ENCODE data around the gene CACNB3.

DNA sequence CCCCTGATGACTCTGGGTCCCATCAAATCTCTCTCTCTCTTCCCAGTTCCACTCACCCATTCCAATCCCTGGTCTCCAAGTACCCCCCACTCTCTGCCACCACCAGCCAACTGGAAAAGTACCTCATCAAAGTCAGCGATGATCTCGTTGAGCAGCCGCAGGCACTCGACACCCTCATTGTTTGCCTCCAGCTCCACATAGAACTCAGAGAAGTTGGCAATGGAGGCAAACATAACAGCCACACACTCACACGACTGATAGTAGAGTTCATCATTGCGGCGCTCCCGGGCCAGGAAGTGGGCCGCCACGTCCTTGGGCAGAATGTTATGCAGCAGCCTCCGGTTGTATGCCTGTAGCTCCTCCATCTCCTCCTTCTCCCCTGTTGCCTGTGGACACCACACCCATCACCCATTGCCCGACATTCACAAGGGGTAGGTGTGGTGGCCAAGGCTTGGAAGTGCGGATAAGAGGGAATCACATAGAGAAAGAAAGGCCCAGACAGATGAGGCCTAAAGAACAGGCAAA is 46.6 kb upstream of the CACNB3 start:
- no peak for TF ChIP-seq POLR2A (IDR thresholded peaks at IDR 0.05)
- TF ChIP-seq, protein P1, sequence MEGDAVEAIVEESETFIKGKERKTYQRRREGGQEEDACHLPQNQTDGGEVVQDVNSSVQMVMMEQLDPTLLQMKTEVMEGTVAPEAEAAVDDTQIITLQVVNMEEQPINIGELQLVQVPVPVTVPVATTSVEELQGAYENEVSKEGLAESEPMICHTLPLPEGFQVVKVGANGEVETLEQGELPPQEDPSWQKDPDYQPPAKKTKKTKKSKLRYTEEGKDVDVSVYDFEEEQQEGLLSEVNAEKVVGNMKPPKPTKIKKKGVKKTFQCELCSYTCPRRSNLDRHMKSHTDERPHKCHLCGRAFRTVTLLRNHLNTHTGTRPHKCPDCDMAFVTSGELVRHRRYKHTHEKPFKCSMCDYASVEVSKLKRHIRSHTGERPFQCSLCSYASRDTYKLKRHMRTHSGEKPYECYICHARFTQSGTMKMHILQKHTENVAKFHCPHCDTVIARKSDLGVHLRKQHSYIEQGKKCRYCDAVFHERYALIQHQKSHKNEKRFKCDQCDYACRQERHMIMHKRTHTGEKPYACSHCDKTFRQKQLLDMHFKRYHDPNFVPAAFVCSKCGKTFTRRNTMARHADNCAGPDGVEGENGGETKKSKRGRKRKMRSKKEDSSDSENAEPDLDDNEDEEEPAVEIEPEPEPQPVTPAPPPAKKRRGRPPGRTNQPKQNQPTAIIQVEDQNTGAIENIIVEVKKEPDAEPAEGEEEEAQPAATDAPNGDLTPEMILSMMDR (IDR thresholded peaks at IDR 0.05), result no peak
